RWPE2 (cell line): Measurements from ENCODE around the gene SNRNP35.
"Not testable (repeated sequence)": the region's sequence is repeated elsewhere in the genome, so short reads cannot be mapped to it uniquely, and the experiment has no call there.

Source experiments
- ATAC-seq: fragments of 200-7000 bp; cut with Tn5 transposase; 3 replicates; pipeline ENCODE4 v1.9.1; 2021; ENCODE audit warnings: low read depth
- DNase-seq: peaks from one replicate; pipeline ENCODE4 v3.0.0-alpha.2; 2020; ENCODE audit warnings: low spot score
- H3K27ac ChIP-seq: fragments of 450-650 bp; 2 replicates; pipeline ENCODE4 v1.5.1; 2017; ENCODE audit warnings: mild to moderate bottlenecking; ENCODE audit not compliant: poor library complexity, severe bottlenecking
- H3K27me3 ChIP-seq: fragments of 250-450 bp; sonication (Bioruptor Pico); 2 replicates; pipeline ENCODE4 v1.5.1; 2021; ENCODE audit warnings: mild to moderate bottlenecking, moderate library complexity; ENCODE audit not compliant: insufficient read depth, poor library complexity, severe bottlenecking
- H3K36me3 ChIP-seq: fragments of 250-450 bp; sonication (Bioruptor Pico); 2 replicates; pipeline ENCODE4 v1.5.1; 2020; ENCODE audit warnings: low read depth, mild to moderate bottlenecking, moderate library complexity
- H3K4me1 ChIP-seq: fragments of 250-450 bp; sonication (Bioruptor Pico); 2 replicates; pipeline ENCODE4 v1.5.1; 2021; ENCODE audit warnings: mild to moderate bottlenecking, moderate library complexity; ENCODE audit not compliant: insufficient read depth, poor library complexity, severe bottlenecking
- H3K4me3 ChIP-seq: fragments of 250-450 bp; sonication (Bioruptor Pico); 2 replicates; pipeline ENCODE4 v1.5.1; 2021; ENCODE audit warnings: mild to moderate bottlenecking, moderate library complexity; ENCODE audit not compliant: severe bottlenecking
- H3K9me3 ChIP-seq: fragments of 250-450 bp; sonication (Bioruptor Pico); 2 replicates; pipeline ENCODE4 v1.5.1; 2021; ENCODE audit warnings: mild to moderate bottlenecking, moderate library complexity; ENCODE audit not compliant: severe bottlenecking
- CTCF ChIP-seq: fragments of 450-650 bp; IDR thresholded peaks from one replicate; pipeline ENCODE4 v1.5.1; 2017; ENCODE audit warnings: mild to moderate bottlenecking, moderate library complexity; ENCODE audit not compliant: poor library complexity, severe bottlenecking

SNRNP35 gene

GRCh38 chr12:123491056-123491455 is 33.1 kb downstream of the SNRNP35 start:
- Histone ChIP-seq H3K27ac (no peak overlapping the region), H3K27me3 (no peaks in the 10 kb centered on the region), H3K36me3 (no peaks in the 10 kb centered on the region), H3K9me3 (no peaks in the 10 kb centered on the region), H3K4me3 (no peak overlapping the region), H3K4me1 (no peaks in the 10 kb centered on the region)
- DNase-seq (no peak), ATAC-seq (no peak)
- TF ChIP-seq CTCF = no peak

GRCh38 chr12:123491481-123491880 is 33.5 kb downstream of the SNRNP35 start:
- no peaks in the 10 kb centered on the region for H3K27me3 ChIP-seq
- no peak overlapping the region for H3K4me3 ChIP-seq

GRCh38 chr12:123492339-123493039 is 34.5 kb downstream of the SNRNP35 start:
- not testable (repeated sequence) for H3K4me1 ChIP-seq, H3K4me3 ChIP-seq, H3K27me3 ChIP-seq, DNase-seq, ATAC-seq, H3K27ac ChIP-seq, H3K36me3 ChIP-seq, H3K9me3 ChIP-seq

More at GRCh38 chr12:123491481-123491880, 33.5 kb downstream of the SNRNP35 start:
- H3K27ac ChIP-seq = no peak overlapping the region
- H3K4me1 ChIP-seq = no peaks in the 10 kb centered on the region
- no peak for TF ChIP-seq CTCF
- H3K9me3 ChIP-seq = no peaks in the 10 kb centered on the region
- DNase-seq = no peak
- H3K36me3 ChIP-seq = peaks cover 2% of the 10 kb centered on the region; the same call in 1 of the 2 replicates
- no peak for ATAC-seq

- Histone ChIP-seq H3K27me3 (no peaks in the 10 kb centered on the region), H3K9me3 (no peaks in the 10 kb centered on the region), H3K4me1 (no peaks in the 10 kb centered on the region), H3K4me3 (no peak overlapping the region), H3K36me3 (peaks cover 18% of the 10 kb centered on the region; the same call in 1 of the 2 replicates), H3K27ac (no peak overlapping the region)
- no peak for TF ChIP-seq CTCF
- no peak for ATAC-seq
- no peak for DNase-seq
These were observed 36.3 kb downstream of the SNRNP35 start for GRCh38 chr12:123494124-123494851.

- TF ChIP-seq CTCF = no peak
- Histone ChIP-seq H3K36me3 (peaks cover 18% of the 10 kb centered on the region; the same call in 1 of the 2 replicates), H3K9me3 (no peaks in the 10 kb centered on the region), H3K27ac (no peak overlapping the region), H3K27me3 (no peaks in the 10 kb centered on the region), H3K4me1 (no peaks in the 10 kb centered on the region), H3K4me3 (no peak overlapping the region)
- ATAC-seq (no peak), DNase-seq (no peak)
These were observed 39.1 kb downstream of the SNRNP35 start for GRCh38 chr12:123497065-123497464.
